ENCODE results near the gene MYRIP. TPM values are rescaled to one million over a fixed set of nuclear protein-coding genes. Genes with fewer than 3 reads are reported as not detected.

The MYRIP gene
- polyA plus RNA-seq, 1 of the 3 experiments (the other 2 are of a cell fraction): 1.2 TPM

GRCh38 chr3:40143283-40144090, 334.1 kb downstream of the MYRIP start:
- H3K4me2 ChIP-seq: no peak overlapping the region
- H2AFZ ChIP-seq (ENCODE audit: low read depth): no peak overlapping the region
- no peak for TF ChIP-seq MEF2A (IDR thresholded peaks at IDR 0.05; ENCODE audit: borderline replicate concordance, low read depth)
- TF ChIP-seq, protein P1, sequence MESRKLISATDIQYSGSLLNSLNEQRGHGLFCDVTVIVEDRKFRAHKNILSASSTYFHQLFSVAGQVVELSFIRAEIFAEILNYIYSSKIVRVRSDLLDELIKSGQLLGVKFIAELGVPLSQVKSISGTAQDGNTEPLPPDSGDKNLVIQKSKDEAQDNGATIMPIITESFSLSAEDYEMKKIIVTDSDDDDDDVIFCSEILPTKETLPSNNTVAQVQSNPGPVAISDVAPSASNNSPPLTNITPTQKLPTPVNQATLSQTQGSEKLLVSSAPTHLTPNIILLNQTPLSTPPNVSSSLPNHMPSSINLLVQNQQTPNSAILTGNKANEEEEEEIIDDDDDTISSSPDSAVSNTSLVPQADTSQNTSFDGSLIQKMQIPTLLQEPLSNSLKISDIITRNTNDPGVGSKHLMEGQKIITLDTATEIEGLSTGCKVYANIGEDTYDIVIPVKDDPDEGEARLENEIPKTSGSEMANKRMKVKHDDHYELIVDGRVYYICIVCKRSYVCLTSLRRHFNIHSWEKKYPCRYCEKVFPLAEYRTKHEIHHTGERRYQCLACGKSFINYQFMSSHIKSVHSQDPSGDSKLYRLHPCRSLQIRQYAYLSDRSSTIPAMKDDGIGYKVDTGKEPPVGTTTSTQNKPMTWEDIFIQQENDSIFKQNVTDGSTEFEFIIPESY (IDR thresholded peaks at IDR 0.05; ENCODE audit: borderline replicate concordance, low read depth): no peak
- TF ChIP-seq SIN3A (IDR thresholded peaks at IDR 0.05; ENCODE audit: borderline replicate concordance, low read depth, low read length): no peak
- no peak for TF ChIP-seq RFX5 (IDR thresholded peaks at IDR 0.05; ENCODE audit: low read length)
- no peak for TF ChIP-seq RXRA (IDR thresholded peaks at IDR 0.05; ENCODE audit: borderline replicate concordance, low read depth)
- no peak for TF ChIP-seq PBX3 (IDR thresholded peaks at IDR 0.05)
- TF ChIP-seq TCF12 (IDR thresholded peaks at IDR 0.05): no peak
- TF ChIP-seq POLR2AphosphoS5 (IDR thresholded peaks at IDR 0.05; ENCODE audit: low read depth, low read length): no peak
- TF ChIP-seq GABPA (IDR thresholded peaks at IDR 0.05; ENCODE audit: low read depth): no peak
- TF ChIP-seq, protein P2, sequence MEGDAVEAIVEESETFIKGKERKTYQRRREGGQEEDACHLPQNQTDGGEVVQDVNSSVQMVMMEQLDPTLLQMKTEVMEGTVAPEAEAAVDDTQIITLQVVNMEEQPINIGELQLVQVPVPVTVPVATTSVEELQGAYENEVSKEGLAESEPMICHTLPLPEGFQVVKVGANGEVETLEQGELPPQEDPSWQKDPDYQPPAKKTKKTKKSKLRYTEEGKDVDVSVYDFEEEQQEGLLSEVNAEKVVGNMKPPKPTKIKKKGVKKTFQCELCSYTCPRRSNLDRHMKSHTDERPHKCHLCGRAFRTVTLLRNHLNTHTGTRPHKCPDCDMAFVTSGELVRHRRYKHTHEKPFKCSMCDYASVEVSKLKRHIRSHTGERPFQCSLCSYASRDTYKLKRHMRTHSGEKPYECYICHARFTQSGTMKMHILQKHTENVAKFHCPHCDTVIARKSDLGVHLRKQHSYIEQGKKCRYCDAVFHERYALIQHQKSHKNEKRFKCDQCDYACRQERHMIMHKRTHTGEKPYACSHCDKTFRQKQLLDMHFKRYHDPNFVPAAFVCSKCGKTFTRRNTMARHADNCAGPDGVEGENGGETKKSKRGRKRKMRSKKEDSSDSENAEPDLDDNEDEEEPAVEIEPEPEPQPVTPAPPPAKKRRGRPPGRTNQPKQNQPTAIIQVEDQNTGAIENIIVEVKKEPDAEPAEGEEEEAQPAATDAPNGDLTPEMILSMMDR (IDR thresholded peaks at IDR 0.05): no peak
- TF ChIP-seq, protein P3, sequence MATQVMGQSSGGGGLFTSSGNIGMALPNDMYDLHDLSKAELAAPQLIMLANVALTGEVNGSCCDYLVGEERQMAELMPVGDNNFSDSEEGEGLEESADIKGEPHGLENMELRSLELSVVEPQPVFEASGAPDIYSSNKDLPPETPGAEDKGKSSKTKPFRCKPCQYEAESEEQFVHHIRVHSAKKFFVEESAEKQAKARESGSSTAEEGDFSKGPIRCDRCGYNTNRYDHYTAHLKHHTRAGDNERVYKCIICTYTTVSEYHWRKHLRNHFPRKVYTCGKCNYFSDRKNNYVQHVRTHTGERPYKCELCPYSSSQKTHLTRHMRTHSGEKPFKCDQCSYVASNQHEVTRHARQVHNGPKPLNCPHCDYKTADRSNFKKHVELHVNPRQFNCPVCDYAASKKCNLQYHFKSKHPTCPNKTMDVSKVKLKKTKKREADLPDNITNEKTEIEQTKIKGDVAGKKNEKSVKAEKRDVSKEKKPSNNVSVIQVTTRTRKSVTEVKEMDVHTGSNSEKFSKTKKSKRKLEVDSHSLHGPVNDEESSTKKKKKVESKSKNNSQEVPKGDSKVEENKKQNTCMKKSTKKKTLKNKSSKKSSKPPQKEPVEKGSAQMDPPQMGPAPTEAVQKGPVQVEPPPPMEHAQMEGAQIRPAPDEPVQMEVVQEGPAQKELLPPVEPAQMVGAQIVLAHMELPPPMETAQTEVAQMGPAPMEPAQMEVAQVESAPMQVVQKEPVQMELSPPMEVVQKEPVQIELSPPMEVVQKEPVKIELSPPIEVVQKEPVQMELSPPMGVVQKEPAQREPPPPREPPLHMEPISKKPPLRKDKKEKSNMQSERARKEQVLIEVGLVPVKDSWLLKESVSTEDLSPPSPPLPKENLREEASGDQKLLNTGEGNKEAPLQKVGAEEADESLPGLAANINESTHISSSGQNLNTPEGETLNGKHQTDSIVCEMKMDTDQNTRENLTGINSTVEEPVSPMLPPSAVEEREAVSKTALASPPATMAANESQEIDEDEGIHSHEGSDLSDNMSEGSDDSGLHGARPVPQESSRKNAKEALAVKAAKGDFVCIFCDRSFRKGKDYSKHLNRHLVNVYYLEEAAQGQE (IDR thresholded peaks at IDR 0.05; ENCODE audit: low read depth, low read length): no peak
- TF ChIP-seq RAD21 (IDR thresholded peaks at IDR 0.05; ENCODE audit: low read length): no peak
- no peak for TF ChIP-seq FOSL2 (IDR thresholded peaks at IDR 0.05; ENCODE audit: borderline replicate concordance, low read depth)
- TF ChIP-seq TEAD4 (IDR thresholded peaks at IDR 0.05; ENCODE audit: borderline replicate concordance, insufficient read depth): no peak
- TF ChIP-seq JUND (IDR thresholded peaks at IDR 0.05): no peak
- WGBS (ENCODE audit: low lambda C conversion rate): 39% methylated on average over 10 of the region's 10 CpGs
- POLR2A ChIA-PET: no interaction called here
- H3K79me2 ChIP-seq (ENCODE audit: insufficient read depth): no peaks in the 10 kb centered on the region
- no peaks in the 10 kb centered on the region for H3K9me2 ChIP-seq
- no peak overlapping the region for H3K4me3 ChIP-seq (ENCODE audit: low read depth in 2 of 2, low read length in 1 of 2)
- H3K4me1 ChIP-seq (ENCODE audit: control insufficient read depth in 1 of 2, insufficient read depth in 2 of 2, low read depth in 1 of 2, low read length in 1 of 2): peaks cover 0 to 11% of the 10 kb centered on the region in 2 experiments; a peak in 2 of 4 replicates
- no peak for DNase-seq
- no peaks in the 10 kb centered on the region for H3K27me3 ChIP-seq (ENCODE audit: insufficient read depth)
- H3K9me3 ChIP-seq: no peaks in the 10 kb centered on the region
- no peak overlapping the region for H3K9ac ChIP-seq
- H3F3A ChIP-seq (replicated peaks; ENCODE audit: insufficient read depth): no peaks in the 10 kb centered on the region
- CTCF ChIA-PET: interaction anchor here (1.0 to 1.7 kb wide), 4 partner anchors 12 to 48 kb away, joined by 3 to 6 read pairs (median 6); no protein-coding TSS in a partner anchor
- H3K36me3 ChIP-seq (replicated peaks in 1 of 2; ENCODE audit: control insufficient read depth in 1 of 2, insufficient read depth in 2 of 2, low read length in 1 of 2): no peaks in the 10 kb centered on the region
- H4K20me1 ChIP-seq (ENCODE audit: insufficient read depth): no peaks in the 10 kb centered on the region
- H3K27ac ChIP-seq (ENCODE audit: low read depth in 2 of 2, low read length in 1 of 2): no peak overlapping the region

Measured in SK-N-SH (cell line).